Measurements from ENCODE around the gene TUSC2. TPM values are rescaled to one million over a fixed set of nuclear protein-coding genes. Genes with fewer than 3 reads are reported as not detected.
A peak's percentile ranks its signal among the peaks of the same experiment; 100 is the strongest.

Gene TUSC2
- total and polyA plus RNA-seq, 2 of the 13 experiments (the other 11 are each of a cell fraction or from before 2014, with no cell fraction given), result 36.7 to 39.1 TPM

GRCh38 chr3:50336452-50337174, 8.6 kb upstream of the TUSC2 start (continued):
- TF ChIP-seq, protein P1, sequence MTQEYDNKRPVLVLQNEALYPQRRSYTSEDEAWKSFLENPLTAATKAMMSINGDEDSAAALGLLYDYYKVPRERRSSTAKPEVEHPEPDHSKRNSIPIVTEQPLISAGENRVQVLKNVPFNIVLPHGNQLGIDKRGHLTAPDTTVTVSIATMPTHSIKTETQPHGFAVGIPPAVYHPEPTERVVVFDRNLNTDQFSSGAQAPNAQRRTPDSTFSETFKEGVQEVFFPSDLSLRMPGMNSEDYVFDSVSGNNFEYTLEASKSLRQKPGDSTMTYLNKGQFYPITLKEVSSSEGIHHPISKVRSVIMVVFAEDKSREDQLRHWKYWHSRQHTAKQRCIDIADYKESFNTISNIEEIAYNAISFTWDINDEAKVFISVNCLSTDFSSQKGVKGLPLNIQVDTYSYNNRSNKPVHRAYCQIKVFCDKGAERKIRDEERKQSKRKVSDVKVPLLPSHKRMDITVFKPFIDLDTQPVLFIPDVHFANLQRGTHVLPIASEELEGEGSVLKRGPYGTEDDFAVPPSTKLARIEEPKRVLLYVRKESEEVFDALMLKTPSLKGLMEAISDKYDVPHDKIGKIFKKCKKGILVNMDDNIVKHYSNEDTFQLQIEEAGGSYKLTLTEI (CRISPR knock-in tag; conservative IDR thresholded peaks at IDR 0.05), result no peak; the same call in 1 of the 2 replicates
- TF ChIP-seq BRD4 (CRISPR knock-in tag; IDR thresholded peaks at IDR 0.05) (no peak), ZNF501 (CRISPR knock-in tag; IDR thresholded peaks at IDR 0.05) (no peak)

GRCh38 chr3:50334339-50335075, 6.5 kb upstream of the TUSC2 start:
- peak overlapping the region; percentile 15; the same call in 1 of the 2 replicates for H3K9ac ChIP-seq (ENCODE audit: insufficient read depth, low read depth, low read length)

More at GRCh38 chr3:50334339-50335075, 6.5 kb upstream of the TUSC2 start:
- intact Hi-C loops (cut with micrococcal nuclease; ENCODE audit: unreplicated experiment) (no loop called here), in situ Hi-C loops (cut with HindIII; ENCODE audit: extremely low pct_ligation_motif_present, low pct_unique_long_range_greater_than_20kb) (no loop called here)
- DNase-seq (ENCODE audit: low spot score), result no peak
- Histone ChIP-seq H3K4me1 (ENCODE audit: insufficient read depth, low read length) (peaks cover 53% of the 10 kb centered on the region), H3K4me3 (replicated peaks in 1 of 3; ENCODE audit: insufficient read depth in 1 of 3, low read depth in 2 of 3, low read length in 3 of 3) (no peak overlapping the region), H4K20me1 (ENCODE audit: insufficient read depth, low read length) (peaks cover 12% of the 10 kb centered on the region), H3K27ac (ENCODE audit: extremely low read length, insufficient read depth, low read length) (no peak overlapping the region), H3K79me2 (ENCODE audit: insufficient read depth, low read length) (peaks cover 46% of the 10 kb centered on the region), H3K27me3 (ENCODE audit: control insufficient read depth in 1 of 2, insufficient read depth in 2 of 2, low read length in 2 of 2) (peaks cover 0 to 2% of the 10 kb centered on the region in 2 experiments; a peak in 1 of 5 replicates), H3K4me2 (ENCODE audit: low read depth, low read length) (peak overlapping the region; percentile 97), H2AFZ (ENCODE audit: low read length) (no peak overlapping the region), H3K36me3 (replicated peaks in 1 of 2; ENCODE audit: control insufficient read depth in 1 of 2, insufficient read depth in 2 of 2, low read length in 2 of 2) (peaks cover 22 to 39% of the 10 kb centered on the region in 2 experiments), H3K9me3 (ENCODE audit: low read length) (no peaks in the 10 kb centered on the region)
- no peak for FAIRE-seq
- POLR2A ChIA-PET, result interaction anchor here (4.7 kb wide), 1 partner anchor 11 kb away, joined by 58 read pairs; the partner anchor contains the start of gene HYAL2
- CTCF ChIA-PET (ENCODE audit: low intra/inter-chr PET ratio, low total read pairs), result no interaction called here
- 82% methylated on average over 5 of the region's 5 CpGs for WGBS (ENCODE audit: low lambda C conversion rate)
- no peak for TF ChIP-seq KLF13 (CRISPR knock-in tag; IDR thresholded peaks at IDR 0.05)
- TF ChIP-seq RBFOX2 (IDR thresholded peaks at IDR 0.05; ENCODE audit: low read depth, low read length), result 0 out of 2 replicates have a peak, but pooled peaks have one; percentile 9
- TF ChIP-seq POLR2G (IDR thresholded peaks at IDR 0.05; ENCODE audit: low read depth, low read length), result peak; percentile 31; the same call in 1 of the 2 replicates
- BruUV-seq (replicated peaks), result no TSS peak
- no peak for ATAC-seq

Data from HepG2 (cell line).